ENCODE data around the gene TSR1.

DNA sequence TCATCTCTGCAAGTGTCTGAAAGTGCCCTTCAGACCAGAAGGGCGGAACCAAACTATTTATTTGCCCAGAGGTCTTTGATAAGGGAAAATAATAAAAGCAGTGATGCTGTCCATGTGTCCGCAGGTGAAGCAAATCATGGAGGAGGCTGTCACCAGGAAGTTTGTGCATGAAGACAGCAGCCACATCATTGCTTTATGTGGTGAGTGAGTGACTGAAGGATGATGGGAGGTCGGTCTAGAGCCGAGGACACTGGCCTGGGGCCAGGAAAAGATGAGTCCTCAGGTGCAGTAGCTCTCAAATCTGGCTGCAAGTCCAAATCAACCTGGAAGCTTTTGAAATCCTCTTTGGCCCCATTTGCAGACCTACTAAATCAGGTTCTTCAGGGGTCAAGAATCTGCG, 7.2 kb upstream of the TSR1 start:
- no peak for TF ChIP-seq CTCF (conservative IDR thresholded peaks at IDR 0.05; ENCODE audit: low read depth, low read length)
- TF ChIP-seq EZH2phosphoT487 (IDR thresholded peaks at IDR 0.05; ENCODE audit: borderline replicate concordance, low read length), result no peak

Data from PC-3 (cell line).